22Rv1 (cell line): ENCODE results near the gene ATXN7L1.

ENCODE experiments used
- H3K27ac ChIP-seq: fragments of 450-650 bp; 2 replicates; pipeline ENCODE4 v1.5.1; 2017
- ZFX ChIP-seq: fragments of 450-650 bp; IDR thresholded peaks from 2 replicates; pipeline ENCODE4 v1.6.1; 2017; ENCODE audit warnings: antibody characterized with exemption, borderline replicate concordance
- TF ChIP-seq, protein P1 (sequence below): fragments of 450-650 bp; IDR thresholded peaks from 2 replicates; pipeline ENCODE4 v1.5.1; 2017; ENCODE audit warnings: mild to moderate bottlenecking

Gene ATXN7L1

DNA sequence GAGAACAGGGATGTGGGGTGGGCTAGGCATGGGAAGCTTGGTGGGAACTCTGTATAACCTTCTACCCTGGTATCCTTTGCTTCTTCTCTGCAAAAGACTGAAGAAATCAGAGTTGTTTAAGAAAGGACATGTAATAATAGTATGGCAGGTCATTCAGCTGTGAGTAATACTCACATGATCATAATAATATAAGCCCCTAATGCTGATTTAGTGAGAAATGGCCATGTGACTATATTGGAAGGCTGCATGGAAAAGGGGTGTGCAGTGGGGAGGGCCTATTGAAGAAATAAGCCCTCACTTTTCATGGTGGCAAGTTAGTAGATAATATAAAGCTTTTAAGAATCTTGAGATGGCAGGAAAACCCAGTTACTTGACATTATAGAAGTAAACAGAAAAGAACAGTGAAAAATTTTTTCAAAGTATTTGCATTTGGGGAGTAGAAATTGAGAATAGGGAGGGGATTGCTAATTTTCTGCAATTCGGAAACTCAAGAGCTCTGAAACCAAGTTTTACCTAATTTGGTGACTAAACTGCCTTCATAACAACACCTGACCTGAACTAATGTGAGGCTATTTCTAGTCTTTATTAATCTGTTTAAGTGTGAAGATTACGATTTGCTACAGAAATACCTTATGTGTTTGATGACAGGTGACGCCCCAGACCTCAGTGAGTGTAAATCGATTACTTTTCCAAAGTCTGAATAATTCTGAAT, 44.4 kb downstream of the ATXN7L1 start:
- TF ChIP-seq ZFX, result no peak
- TF ChIP-seq, protein P1, sequence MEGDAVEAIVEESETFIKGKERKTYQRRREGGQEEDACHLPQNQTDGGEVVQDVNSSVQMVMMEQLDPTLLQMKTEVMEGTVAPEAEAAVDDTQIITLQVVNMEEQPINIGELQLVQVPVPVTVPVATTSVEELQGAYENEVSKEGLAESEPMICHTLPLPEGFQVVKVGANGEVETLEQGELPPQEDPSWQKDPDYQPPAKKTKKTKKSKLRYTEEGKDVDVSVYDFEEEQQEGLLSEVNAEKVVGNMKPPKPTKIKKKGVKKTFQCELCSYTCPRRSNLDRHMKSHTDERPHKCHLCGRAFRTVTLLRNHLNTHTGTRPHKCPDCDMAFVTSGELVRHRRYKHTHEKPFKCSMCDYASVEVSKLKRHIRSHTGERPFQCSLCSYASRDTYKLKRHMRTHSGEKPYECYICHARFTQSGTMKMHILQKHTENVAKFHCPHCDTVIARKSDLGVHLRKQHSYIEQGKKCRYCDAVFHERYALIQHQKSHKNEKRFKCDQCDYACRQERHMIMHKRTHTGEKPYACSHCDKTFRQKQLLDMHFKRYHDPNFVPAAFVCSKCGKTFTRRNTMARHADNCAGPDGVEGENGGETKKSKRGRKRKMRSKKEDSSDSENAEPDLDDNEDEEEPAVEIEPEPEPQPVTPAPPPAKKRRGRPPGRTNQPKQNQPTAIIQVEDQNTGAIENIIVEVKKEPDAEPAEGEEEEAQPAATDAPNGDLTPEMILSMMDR, result no peak
- no peak overlapping the region for H3K27ac ChIP-seq

DNA sequence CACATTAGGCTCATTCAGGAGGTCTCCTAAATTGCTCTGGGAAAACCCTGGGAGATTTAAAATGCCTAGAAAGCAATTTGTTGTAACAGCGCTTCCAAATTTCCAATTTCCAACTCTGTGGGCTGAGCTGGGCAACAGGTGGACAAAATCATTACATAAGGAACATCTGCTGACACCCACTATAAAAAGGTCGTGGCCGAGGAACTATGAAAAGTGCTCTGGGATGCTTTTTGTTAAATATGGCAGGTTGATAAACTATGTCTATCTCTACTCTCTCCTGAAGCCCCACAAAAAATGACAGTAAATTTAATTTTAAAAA, 45.1 kb downstream of the ATXN7L1 start:
- no peak overlapping the region for H3K27ac ChIP-seq
- no peak for TF ChIP-seq ZFX
- TF ChIP-seq, protein P1, result no peak

DNA sequence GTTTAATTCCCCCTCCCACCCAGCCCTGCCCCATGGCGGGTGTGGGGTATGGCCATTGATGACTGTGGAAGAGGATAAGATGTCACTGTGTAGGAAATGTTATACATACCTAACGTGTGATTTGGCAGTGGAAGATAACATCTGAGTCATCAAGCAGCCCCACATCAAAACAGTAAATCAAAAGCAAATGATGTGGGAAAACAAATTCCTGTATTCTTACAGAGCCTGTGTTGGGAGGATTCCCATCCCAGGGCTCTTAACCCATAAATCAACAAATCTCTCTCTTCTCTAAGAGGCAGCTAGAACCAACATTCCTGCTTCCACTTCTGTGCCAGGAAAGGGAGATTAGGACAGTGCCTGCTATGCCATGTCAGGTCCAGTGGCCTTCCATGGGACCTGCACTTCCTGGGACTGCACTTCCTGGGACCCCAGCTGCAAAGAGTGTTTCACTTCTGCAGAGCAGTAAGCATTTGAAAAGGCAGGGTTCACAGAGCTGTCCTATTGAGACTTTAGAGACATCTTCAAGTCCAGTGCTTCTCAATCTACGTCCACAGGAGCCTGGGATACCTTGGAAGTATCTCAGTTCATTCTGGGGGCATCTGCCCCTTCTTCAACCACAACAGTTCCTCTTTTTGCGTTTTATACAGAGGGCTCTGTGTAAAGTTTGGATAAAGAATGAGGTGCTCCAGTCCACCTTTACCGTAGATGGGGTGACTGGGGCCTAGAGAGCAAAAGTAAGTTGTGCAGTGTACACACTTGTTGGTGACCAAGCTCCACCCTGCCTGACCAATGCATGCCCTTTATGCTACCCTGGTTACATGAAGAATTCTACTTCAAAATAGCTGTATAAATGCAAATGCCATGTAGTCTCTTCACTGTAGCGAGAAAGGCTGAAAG, 45.7 kb downstream of the ATXN7L1 start:
- no peak overlapping the region; the same call in 1 of the 2 replicates for H3K27ac ChIP-seq
- TF ChIP-seq, protein P1, result no peak
- no peak for TF ChIP-seq ZFX

DNA sequence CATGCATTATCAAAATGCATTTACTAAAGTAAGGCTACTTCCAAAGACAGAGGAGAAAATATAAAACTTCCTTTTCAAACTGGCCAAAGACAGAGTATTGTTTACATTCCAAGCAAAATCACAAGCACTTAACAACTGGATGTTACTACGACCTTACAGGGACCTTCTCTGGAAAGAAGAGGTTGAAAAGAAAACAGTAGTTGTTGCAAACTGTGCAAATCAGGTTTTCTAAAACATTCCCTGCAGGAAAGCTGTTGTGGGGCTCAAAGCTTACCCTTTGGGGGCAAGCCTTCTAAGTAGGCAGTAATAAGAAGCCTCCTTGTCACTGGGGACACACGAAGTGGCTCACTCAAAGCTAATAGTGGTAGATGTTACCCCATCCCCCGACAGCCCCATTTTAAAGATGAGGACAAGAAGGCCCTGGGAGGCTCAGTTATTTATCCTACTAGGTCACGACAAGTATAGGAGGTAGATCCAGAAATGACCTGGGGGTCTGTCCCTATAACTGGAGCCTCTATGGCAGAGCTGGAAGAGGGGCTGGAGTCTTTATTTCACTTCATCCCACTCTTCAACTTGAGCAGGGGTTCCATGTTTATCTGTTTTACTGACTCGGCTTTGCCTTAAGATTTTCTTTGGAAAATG, 46.6 kb downstream of the ATXN7L1 start:
- TF ChIP-seq, protein P1, result no peak
- TF ChIP-seq ZFX, result no peak
- no peak overlapping the region for H3K27ac ChIP-seq

DNA sequence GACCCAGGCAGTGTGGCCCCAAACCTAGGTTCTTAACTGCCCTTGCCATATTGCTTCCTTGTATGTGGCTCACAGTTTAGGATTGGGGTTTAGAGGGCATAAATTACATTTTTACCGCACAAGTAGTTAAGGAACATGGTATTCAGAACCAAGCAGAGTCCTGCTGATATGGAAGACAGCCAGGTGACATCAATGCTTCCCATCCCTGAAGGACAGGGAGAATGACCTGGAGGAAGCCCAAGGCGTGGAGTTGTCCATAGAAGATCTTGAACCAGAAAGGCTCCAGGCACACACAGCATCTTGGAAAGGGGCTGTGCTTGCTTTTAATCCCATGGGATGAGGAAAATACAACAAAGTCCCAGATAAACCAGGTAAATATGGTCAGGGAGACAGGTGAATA, 48.3 kb downstream of the ATXN7L1 start:
- TF ChIP-seq ZFX, result no peak
- TF ChIP-seq, protein P1, result no peak
- no peak overlapping the region for H3K27ac ChIP-seq

DNA sequence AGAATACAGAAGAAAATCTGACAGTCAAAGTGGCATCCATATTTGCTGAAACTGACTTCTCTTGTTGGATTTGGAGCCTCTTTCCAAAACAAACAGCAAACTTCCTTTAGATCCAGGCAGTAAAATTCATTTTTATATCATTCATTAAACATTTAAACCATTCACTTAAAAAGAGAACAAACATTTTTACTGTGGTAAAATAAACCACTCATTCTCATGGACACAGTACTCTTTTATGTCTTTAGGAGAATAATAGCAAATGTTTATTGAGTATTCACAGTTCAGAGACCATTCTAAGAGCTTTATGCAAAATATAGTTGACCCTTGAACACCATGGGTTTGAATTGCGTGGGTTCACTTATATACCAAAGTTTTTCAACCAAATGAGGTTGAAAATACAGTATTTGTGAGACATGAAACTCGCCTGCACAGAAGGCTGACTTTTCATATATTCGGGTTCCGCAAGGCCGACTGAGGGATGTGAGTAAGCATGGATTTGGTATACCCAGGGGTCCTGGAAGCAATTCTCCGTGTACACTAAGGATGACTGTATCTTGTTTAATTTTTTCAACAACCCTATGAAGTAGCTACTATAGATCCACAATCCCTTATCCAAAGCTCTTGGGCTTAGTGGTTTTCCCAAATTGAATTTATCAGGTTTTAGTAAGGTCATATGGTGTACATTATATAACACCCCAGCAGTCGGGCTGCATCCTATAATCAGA, 49.1 kb downstream of the ATXN7L1 start:
- H3K27ac ChIP-seq, result peak overlapping the region; percentile 20

More for the DNA sequence above, 49.1 kb downstream of the ATXN7L1 start:
- TF ChIP-seq ZFX, result no peak
- TF ChIP-seq, protein P1, result no peak
